T-helper 17 cell (primary cell): ENCODE results near the gene KMT2C. TPM values are rescaled to one million over a fixed set of nuclear protein-coding genes. Genes with fewer than 3 reads are reported as not detected.

ENCODE experiments used
- ATAC-seq: fragments of 150-1000 bp; cut with Tn5 transposase; 2 replicates; pipeline ENCODE4 v1.10.0; 2021; ENCODE audit warnings: mild to moderate bottlenecking, moderate library complexity
- DNase-seq, 3 donors: peaks; one replicate each; pipeline versions ENCODE4 v3.0.0 to v3.0.0-alpha.2; 2020 to 2021
- H3K9me3 ChIP-seq: one replicate; pipeline ENCODE4 v1.7.0; 2013; ENCODE audit warnings: low read length, mild to moderate bottlenecking; ENCODE audit not compliant: control insufficient read depth, poor library complexity, severe bottlenecking
- H3K27ac Mint-ChIP-seq: one replicate; pipeline ENCODE4 v1.8.0; 2022; ENCODE audit warnings: mild to moderate bottlenecking, moderate library complexity, mixed read lengths
- H3K27me3 Mint-ChIP-seq: one replicate; pipeline ENCODE4 v1.8.0; 2022; ENCODE audit warnings: mixed read lengths
- H3K36me3 Mint-ChIP-seq: one replicate; pipeline ENCODE4 v1.8.0; 2022; ENCODE audit warnings: low read depth, mixed read lengths
- H3K4me1 Mint-ChIP-seq: one replicate; pipeline ENCODE4 v1.8.0; 2022; ENCODE audit warnings: mild to moderate bottlenecking, mixed read lengths
- H3K4me3 Mint-ChIP-seq: one replicate; pipeline ENCODE4 v1.8.0; 2022; ENCODE audit warnings: mild to moderate bottlenecking, moderate library complexity, mixed read lengths
- total RNA-seq, 4 donors: library from RNA in 2 of 4; stranded (reverse) in 2 of 4; gene quantifications; one replicate each; pipeline ENCODE4 v1.2.3 and lab custom pipeline; 2022 to 2026

The KMT2C gene
- total RNA-seq, 2 donors from 2014 or later, result 151 to 154 TPM

DNA sequence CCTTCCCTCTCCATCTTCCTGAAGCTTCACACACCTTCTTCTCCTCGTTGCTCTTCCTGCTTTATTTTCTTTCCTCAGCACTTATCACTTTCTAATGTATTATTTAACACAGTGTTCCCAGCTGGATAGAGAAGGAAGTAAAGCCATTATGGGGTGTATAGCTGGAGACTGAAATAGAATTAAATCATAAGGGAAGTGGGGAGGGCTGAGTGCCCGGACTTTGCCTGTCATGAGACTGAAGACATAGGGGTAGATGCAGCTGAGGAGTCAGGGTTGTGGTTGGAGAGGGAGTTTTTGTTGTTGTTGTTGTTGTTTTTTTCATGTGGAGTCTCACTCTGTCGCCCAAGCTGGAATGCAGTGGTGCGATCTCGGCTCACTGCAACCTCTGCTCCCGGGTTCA, 345.1 kb downstream of the KMT2C start:
- no peak for ATAC-seq
- H3K27me3 Mint-ChIP-seq, result no peaks in the 10 kb centered on the region
- no peak overlapping the region for H3K27ac Mint-ChIP-seq
- H3K36me3 Mint-ChIP-seq, result peaks cover 2% of the 10 kb centered on the region
- H3K4me3 Mint-ChIP-seq, result no peak overlapping the region
- H3K9me3 ChIP-seq, result no peaks in the 10 kb centered on the region
- peaks cover 8% of the 10 kb centered on the region for H3K4me1 Mint-ChIP-seq
- no peak for DNase-seq

DNA sequence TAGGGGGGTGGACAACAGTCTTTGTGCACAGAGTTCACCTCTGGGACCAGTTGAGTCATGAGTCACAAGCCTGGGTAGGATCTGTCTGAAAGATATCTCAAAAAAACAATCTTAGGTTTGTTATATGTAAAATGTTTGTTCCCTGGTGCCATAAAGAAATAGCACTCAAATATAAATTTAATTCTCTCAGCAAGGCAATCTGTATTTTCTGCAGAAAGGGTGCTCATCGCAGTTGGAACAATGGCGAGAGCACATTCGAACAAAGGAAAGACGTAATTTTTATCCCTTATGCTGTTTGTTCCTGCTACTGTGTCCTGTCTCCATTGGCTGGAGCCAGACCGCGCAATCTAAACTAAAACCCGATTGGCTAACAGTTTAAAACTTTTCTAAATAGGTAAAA, 346.6 kb downstream of the KMT2C start:
- Mint-ChIP-seq H3K36me3 (peaks cover under 1% of the 10 kb centered on the region), H3K4me1 (peaks cover 8% of the 10 kb centered on the region), H3K4me3 (no peak overlapping the region), H3K27me3 (no peaks in the 10 kb centered on the region), H3K27ac (no peak overlapping the region)
- ATAC-seq (no peak), DNase-seq (no peak)
- no peaks in the 10 kb centered on the region for H3K9me3 ChIP-seq

DNA sequence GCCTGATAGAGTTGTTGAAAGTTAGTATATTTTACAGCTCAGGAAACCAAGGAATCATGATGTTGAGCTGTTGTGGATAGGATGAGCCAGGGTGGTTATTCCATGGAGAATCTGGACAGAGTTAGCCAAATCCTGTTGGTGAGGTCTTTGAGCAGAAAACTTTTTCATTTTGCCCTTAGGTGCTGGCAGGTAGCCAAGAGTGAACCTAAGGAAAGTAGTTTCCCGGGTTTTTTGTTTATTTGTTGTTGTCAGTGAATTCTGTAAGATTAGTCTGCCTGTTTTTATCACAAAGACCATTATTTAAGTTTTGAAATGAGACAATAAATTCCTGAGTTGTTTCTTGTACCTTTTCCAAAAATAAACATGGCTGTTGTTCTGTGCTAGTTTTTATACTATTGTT, 349.3 kb downstream of the KMT2C start:
- Mint-ChIP-seq H3K27ac (no peak overlapping the region), H3K4me1 (peaks cover 2% of the 10 kb centered on the region), H3K36me3 (peaks cover 2% of the 10 kb centered on the region), H3K4me3 (no peak overlapping the region), H3K27me3 (no peaks in the 10 kb centered on the region)
- DNase-seq (no peak), ATAC-seq (no peak)
- H3K9me3 ChIP-seq, result no peaks in the 10 kb centered on the region

DNA sequence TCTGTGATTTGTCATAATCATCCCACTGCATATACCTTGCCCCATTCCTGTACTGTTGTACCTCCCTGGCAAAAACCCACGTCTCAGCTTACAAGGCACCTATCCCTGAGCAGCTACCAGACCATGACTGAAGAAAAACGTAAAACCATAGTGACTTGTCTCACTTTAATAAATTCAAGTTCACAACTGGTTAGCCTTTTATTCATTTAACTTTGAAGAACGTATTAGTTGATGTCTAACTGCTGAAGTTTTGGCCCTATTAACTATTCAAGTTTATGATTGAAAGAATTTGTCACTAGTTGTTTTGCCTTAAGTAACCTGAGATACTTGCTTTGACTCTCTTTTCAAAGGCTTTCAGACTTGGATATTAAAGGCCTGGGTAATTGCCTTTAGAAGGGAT, 350.7 kb downstream of the KMT2C start:
- H3K9me3 ChIP-seq, result no peaks in the 10 kb centered on the region
- H3K4me3 Mint-ChIP-seq, result no peak overlapping the region
- ATAC-seq (no peak), DNase-seq (no peak)
- H3K27ac Mint-ChIP-seq, result no peak overlapping the region
- no peaks in the 10 kb centered on the region for H3K27me3 Mint-ChIP-seq
- H3K4me1 Mint-ChIP-seq, result no peaks in the 10 kb centered on the region
- H3K36me3 Mint-ChIP-seq, result peaks cover 2% of the 10 kb centered on the region

Other genes with a start within 250 kb of the KMT2C start
- under 1 TPM; 0.25 to 0.50 TPM for gene XRCC2, start 240.1 kb upstream of the KMT2C start, total RNA-seq